Measurements from ENCODE around the gene EPHB1. TPM values are rescaled to one million over a fixed set of nuclear protein-coding genes. Genes with fewer than 3 reads are reported as not detected.

The EPHB1 gene
- total RNA-seq, 1 donor from 2014 or later = 1.6 TPM

GRCh38 chr3:134896141-134896540 is 101.1 kb downstream of the EPHB1 start:
- no peak for ATAC-seq

GRCh38 chr3:134896696-134897095 is 101.6 kb downstream of the EPHB1 start:
- Histone ChIP-seq H3K36me3 (no peaks in the 10 kb centered on the region), H3K27me3 (no peaks in the 10 kb centered on the region), H3K9me3 (no peaks in the 10 kb centered on the region), H3K27ac (no peak overlapping the region), H3K4me3 (no peak overlapping the region), H3K4me1 (no peaks in the 10 kb centered on the region)
- no peak for ATAC-seq
- no peak for TF ChIP-seq CTCF (IDR thresholded peaks at IDR 0.05)
- no peak for DNase-seq
- intact Hi-C loops (cut with DNase I) = no loop called here

More at GRCh38 chr3:134896141-134896540, 101.1 kb downstream of the EPHB1 start:
- intact Hi-C loops (cut with DNase I) = no loop called here
- DNase-seq = no peak
- Histone ChIP-seq H3K36me3 (no peaks in the 10 kb centered on the region), H3K27ac (no peak overlapping the region), H3K9me3 (no peaks in the 10 kb centered on the region), H3K27me3 (no peaks in the 10 kb centered on the region), H3K4me1 (no peaks in the 10 kb centered on the region), H3K4me3 (no peak overlapping the region)
- TF ChIP-seq CTCF (IDR thresholded peaks at IDR 0.05) = no peak

- ATAC-seq (no peak), DNase-seq (peak; percentile 16)
- no peak overlapping the region for H3K27ac ChIP-seq
- H3K36me3 ChIP-seq = no peaks in the 10 kb centered on the region
- H3K4me3 ChIP-seq = no peak overlapping the region
- no peak for TF ChIP-seq CTCF (IDR thresholded peaks at IDR 0.05)
- H3K9me3 ChIP-seq = no peaks in the 10 kb centered on the region
- intact Hi-C loops (cut with DNase I) = no loop called here
- no peaks in the 10 kb centered on the region for H3K27me3 ChIP-seq
- H3K4me1 ChIP-seq = no peaks in the 10 kb centered on the region
Measured at GRCh38 chr3:134897391-134898141, 102.5 kb downstream of the EPHB1 start.

GRCh38 chr3:134898181-134898754 is 103.2 kb downstream of the EPHB1 start:
- Histone ChIP-seq H3K27me3 (no peaks in the 10 kb centered on the region), H3K36me3 (no peaks in the 10 kb centered on the region), H3K4me3 (no peak overlapping the region), H3K4me1 (no peaks in the 10 kb centered on the region), H3K27ac (no peak overlapping the region), H3K9me3 (no peaks in the 10 kb centered on the region)
- no peak for TF ChIP-seq CTCF (IDR thresholded peaks at IDR 0.05)
- ATAC-seq (no peak), DNase-seq (no peak)
- intact Hi-C loops (cut with DNase I) = no loop called here

GRCh38 chr3:134899786-134900185 is 104.7 kb downstream of the EPHB1 start:
- no peak overlapping the region for H3K4me3 ChIP-seq
- ATAC-seq (no peak), DNase-seq (no peak)
- H3K4me1 ChIP-seq = no peaks in the 10 kb centered on the region
- H3K9me3 ChIP-seq = no peaks in the 10 kb centered on the region
- TF ChIP-seq CTCF (IDR thresholded peaks at IDR 0.05) = no peak
- no peaks in the 10 kb centered on the region for H3K27me3 ChIP-seq
- H3K27ac ChIP-seq = no peak overlapping the region
- intact Hi-C loops (cut with DNase I) = no loop called here
- H3K36me3 ChIP-seq = no peaks in the 10 kb centered on the region

All from upper lobe of right lung (tissue), 1 donor.